GM19035 (cell line): ENCODE results near the gene C11orf21.

ENCODE experiments used
- ATAC-seq: cut with Tn5 transposase; IDR thresholded peaks from one replicate; pipeline ENCODE4 v1.9.1; 2021; ENCODE audit not compliant: unreplicated experiment

Gene C11orf21

GRCh38 chr11:2262301-2263070, 39.2 kb downstream of the C11orf21 start:
- no peak for ATAC-seq

GRCh38 chr11:2261436-2262230, 40.1 kb downstream of the C11orf21 start:
- no peak for ATAC-seq

- no peak for ATAC-seq
Measured at GRCh38 chr11:2260491-2261364, 41.0 kb downstream of the C11orf21 start.

- no peak for ATAC-seq
Measured at GRCh38 chr11:2259897-2260451, 41.7 kb downstream of the C11orf21 start.

GRCh38 chr11:2259466-2259830, 42.3 kb downstream of the C11orf21 start:
- ATAC-seq, result no peak

- ATAC-seq, result no peak
Measured at GRCh38 chr11:2258501-2259465, 42.9 kb downstream of the C11orf21 start.

- no peak for ATAC-seq
Measured at GRCh38 chr11:2256951-2257700, 44.6 kb downstream of the C11orf21 start.

GRCh38 chr11:2256293-2256913, 45.3 kb downstream of the C11orf21 start:
- ATAC-seq, result no peak

GRCh38 chr11:2252018-2252417, 49.7 kb downstream of the C11orf21 start:
- no peak for ATAC-seq

GRCh38 chr11:2251138-2251537, 50.6 kb downstream of the C11orf21 start:
- ATAC-seq, result no peak

GRCh38 chr11:2250485-2250884, 51.2 kb downstream of the C11orf21 start:
- no peak for ATAC-seq

GRCh38 chr11:2250041-2250440, 51.7 kb downstream of the C11orf21 start:
- no peak for ATAC-seq

GRCh38 chr11:2249189-2249916, 52.4 kb downstream of the C11orf21 start:
- ATAC-seq, result no peak

- no peak for ATAC-seq
Measured at GRCh38 chr11:2248762-2249161, 53.0 kb downstream of the C11orf21 start.

GRCh38 chr11:2248242-2248641, 53.5 kb downstream of the C11orf21 start:
- no peak for ATAC-seq

- ATAC-seq, result no peak
Measured at GRCh38 chr11:2247496-2247895, 54.2 kb downstream of the C11orf21 start.
